Measurements from ENCODE around the gene PLPP7.
"Not testable (repeated sequence)": the region's sequence is repeated elsewhere in the genome, so short reads cannot be mapped to it uniquely, and the experiment has no call there.

PLPP7 gene

GRCh38 chr9:131289301-131290035 is at the start of gene PLPP7:
TSS of gene PLPP7 (plus strand) at chr9:131289723. CDS start at chr9:131289998, 275 bp downstream.
- no peak for DNase-seq

GRCh38 chr9:131240047-131240921 is 49.2 kb upstream of the PLPP7 start:
- DNase-seq: no peak

- DNase-seq: not testable (repeated sequence)
Observed at GRCh38 chr9:131244331-131244730, 45.2 kb upstream of the PLPP7 start.

- DNase-seq: no peak
Observed at GRCh38 chr9:131246618-131247017, 42.9 kb upstream of the PLPP7 start.

- no peak for DNase-seq
Observed at GRCh38 chr9:131252120-131252519, 37.4 kb upstream of the PLPP7 start.

GRCh38 chr9:131253891-131254491 is 35.5 kb upstream of the PLPP7 start:
- DNase-seq: no peak

- no peak for DNase-seq
Observed at GRCh38 chr9:131254626-131255025, 34.9 kb upstream of the PLPP7 start.

GRCh38 chr9:131255676-131256197 is 33.8 kb upstream of the PLPP7 start:
- no peak for DNase-seq

- no peak for DNase-seq
Observed at GRCh38 chr9:131257266-131258025, 32.1 kb upstream of the PLPP7 start.

GRCh38 chr9:131258186-131258585 is 31.3 kb upstream of the PLPP7 start:
- DNase-seq: no peak

GRCh38 chr9:131258698-131259431 is 30.7 kb upstream of the PLPP7 start:
- no peak for DNase-seq

- DNase-seq: no peak
Observed at GRCh38 chr9:131259432-131259898, 30.1 kb upstream of the PLPP7 start.

GRCh38 chr9:131259916-131260597 is 29.5 kb upstream of the PLPP7 start:
- DNase-seq: no peak

- no peak for DNase-seq
Observed at GRCh38 chr9:131260751-131261452, 28.6 kb upstream of the PLPP7 start.

- DNase-seq: no peak
Observed at GRCh38 chr9:131262327-131263032, 27.0 kb upstream of the PLPP7 start.

- DNase-seq: not testable (repeated sequence)
Observed at GRCh38 chr9:131263033-131263343, 26.5 kb upstream of the PLPP7 start.

- no peak for DNase-seq
Observed at GRCh38 chr9:131263701-131264100, 25.8 kb upstream of the PLPP7 start.

GRCh38 chr9:131264231-131264630 is 25.3 kb upstream of the PLPP7 start:
- no peak for DNase-seq

GRCh38 chr9:131266266-131267229 is 23.0 kb upstream of the PLPP7 start:
- DNase-seq: no peak
